ENCODE results near the gene MOV10L1. TPM values are rescaled to one million over a fixed set of nuclear protein-coding genes. Genes with fewer than 3 reads are reported as not detected.

The MOV10L1 gene
- total RNA-seq, 2 experiments from 2014 or later, result 0.22 to 1.1 TPM

DNA sequence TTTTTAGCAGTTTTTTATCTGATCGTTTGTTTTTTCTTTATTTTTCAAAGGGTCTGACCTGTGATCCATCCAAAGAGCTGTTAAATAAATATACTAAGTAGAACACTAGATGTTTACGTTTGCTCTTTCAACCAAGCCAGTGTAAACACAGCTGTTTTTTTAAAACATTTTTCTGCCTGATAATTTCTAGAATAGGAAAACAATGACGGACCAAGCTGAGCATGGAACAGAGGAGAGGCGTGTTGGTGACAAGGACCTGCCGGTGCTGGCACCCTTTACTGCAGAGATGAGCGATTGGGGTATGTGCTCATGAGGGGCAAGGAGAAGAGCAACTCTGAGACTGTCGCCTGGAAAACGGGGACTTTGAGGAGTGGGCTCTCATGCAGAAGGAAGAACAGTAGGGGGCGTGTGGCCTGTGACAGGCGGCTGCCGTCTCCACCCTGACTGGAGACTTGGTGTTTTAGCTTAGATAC lies 52.1 kb downstream of the MOV10L1 start:
- TF ChIP-seq EZH2phosphoT487 (IDR thresholded peaks at IDR 0.05; ENCODE audit: borderline replicate concordance, low read depth, low read length), result no peak
- TF ChIP-seq, protein P1, sequence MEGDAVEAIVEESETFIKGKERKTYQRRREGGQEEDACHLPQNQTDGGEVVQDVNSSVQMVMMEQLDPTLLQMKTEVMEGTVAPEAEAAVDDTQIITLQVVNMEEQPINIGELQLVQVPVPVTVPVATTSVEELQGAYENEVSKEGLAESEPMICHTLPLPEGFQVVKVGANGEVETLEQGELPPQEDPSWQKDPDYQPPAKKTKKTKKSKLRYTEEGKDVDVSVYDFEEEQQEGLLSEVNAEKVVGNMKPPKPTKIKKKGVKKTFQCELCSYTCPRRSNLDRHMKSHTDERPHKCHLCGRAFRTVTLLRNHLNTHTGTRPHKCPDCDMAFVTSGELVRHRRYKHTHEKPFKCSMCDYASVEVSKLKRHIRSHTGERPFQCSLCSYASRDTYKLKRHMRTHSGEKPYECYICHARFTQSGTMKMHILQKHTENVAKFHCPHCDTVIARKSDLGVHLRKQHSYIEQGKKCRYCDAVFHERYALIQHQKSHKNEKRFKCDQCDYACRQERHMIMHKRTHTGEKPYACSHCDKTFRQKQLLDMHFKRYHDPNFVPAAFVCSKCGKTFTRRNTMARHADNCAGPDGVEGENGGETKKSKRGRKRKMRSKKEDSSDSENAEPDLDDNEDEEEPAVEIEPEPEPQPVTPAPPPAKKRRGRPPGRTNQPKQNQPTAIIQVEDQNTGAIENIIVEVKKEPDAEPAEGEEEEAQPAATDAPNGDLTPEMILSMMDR (conservative IDR thresholded peaks at IDR 0.05; ENCODE audit: low read length), result peak; percentile 63
- peaks cover 14% of the 10 kb centered on the region for H3K4me1 ChIP-seq (ENCODE audit: insufficient read depth, low read length, poor library complexity, severe bottlenecking)
- H3K9me2 ChIP-seq (ENCODE audit: insufficient read depth, low read length), result no peaks in the 10 kb centered on the region
- no peak overlapping the region for H3K4me2 ChIP-seq (ENCODE audit: low read length)
- no peak overlapping the region for H3K4me3 ChIP-seq (ENCODE audit: low read depth, low read length, poor library complexity, severe bottlenecking)
- no peaks in the 10 kb centered on the region for H4K20me1 ChIP-seq (ENCODE audit: insufficient read depth, low read length)
- H3K27ac ChIP-seq (ENCODE audit: low read depth, low read length, poor library complexity, severe bottlenecking), result no peak overlapping the region
- no peak overlapping the region for H2AFZ ChIP-seq (ENCODE audit: low read length)
- POLR2A ChIA-PET, result interaction anchor here (0.6 to 1.3 kb wide), 2 partner anchors 11 to 207 kb away, joined by 4 to 6 read pairs; no protein-coding TSS in a partner anchor
- no peaks in the 10 kb centered on the region for H3K36me3 ChIP-seq (ENCODE audit: insufficient read depth, low read length)
- CTCF ChIA-PET (ENCODE audit: unreplicated experiment), result interaction anchor here (0.6 kb wide), 1 partner anchor 589 kb away, joined by 3 read pairs; no protein-coding TSS in a partner anchor
- no TSS peak for BruUV-seq (replicated peaks)
- intact Hi-C loops (cut with micrococcal nuclease; ENCODE audit: unreplicated experiment), result no loop called here
- DNase-seq (ENCODE audit: low spot score), result no peak
- H3K79me2 ChIP-seq (ENCODE audit: insufficient read depth, low read depth, low read length), result no peaks in the 10 kb centered on the region
- no peaks in the 10 kb centered on the region for H3K9me3 ChIP-seq (ENCODE audit: low read length)

- H3K4me2 ChIP-seq (ENCODE audit: low read length), result no peak overlapping the region
- DNase-seq (ENCODE audit: low spot score), result no peak
- ChIA-PET CTCF (ENCODE audit: unreplicated experiment) (no interaction called here), POLR2A (interaction anchor here (1.3 kb wide), 1 partner anchor 12 kb away, joined by 6 read pairs; no protein-coding TSS in a partner anchor)
- H3K4me1 ChIP-seq (ENCODE audit: insufficient read depth, low read length, poor library complexity, severe bottlenecking), result peaks cover 14% of the 10 kb centered on the region
- H3K36me3 ChIP-seq (ENCODE audit: insufficient read depth, low read length), result no peaks in the 10 kb centered on the region
- TF ChIP-seq, protein P1 (conservative IDR thresholded peaks at IDR 0.05; ENCODE audit: low read length), result no peak
- no peak for TF ChIP-seq EZH2phosphoT487 (IDR thresholded peaks at IDR 0.05; ENCODE audit: borderline replicate concordance, low read depth, low read length)
- no peaks in the 10 kb centered on the region for H4K20me1 ChIP-seq (ENCODE audit: insufficient read depth, low read length)
- no peaks in the 10 kb centered on the region for H3K9me3 ChIP-seq (ENCODE audit: low read length)
- H3K9me2 ChIP-seq (ENCODE audit: insufficient read depth, low read length), result no peaks in the 10 kb centered on the region
- H3K27ac ChIP-seq (ENCODE audit: low read depth, low read length, poor library complexity, severe bottlenecking), result no peak overlapping the region
- no TSS peak for BruUV-seq (replicated peaks)
- H3K79me2 ChIP-seq (ENCODE audit: insufficient read depth, low read depth, low read length), result no peaks in the 10 kb centered on the region
- intact Hi-C loops (cut with micrococcal nuclease; ENCODE audit: unreplicated experiment), result no loop called here
- no peak overlapping the region for H2AFZ ChIP-seq (ENCODE audit: low read length)
- H3K4me3 ChIP-seq (ENCODE audit: low read depth, low read length, poor library complexity, severe bottlenecking), result no peak overlapping the region
Observed at GRCh38 chr22:50143096-50143495, 53.3 kb downstream of the MOV10L1 start.

- ChIA-PET POLR2A (no interaction called here), CTCF (ENCODE audit: unreplicated experiment) (interaction anchor here (1.6 kb wide), 1 partner anchor 38 kb away, joined by 3 read pairs; no protein-coding TSS in a partner anchor)
- H3K36me3 ChIP-seq (ENCODE audit: insufficient read depth, low read length), result no peaks in the 10 kb centered on the region
- no peak overlapping the region for H2AFZ ChIP-seq (ENCODE audit: low read length)
- no peak for DNase-seq (ENCODE audit: low spot score)
- H3K27ac ChIP-seq (ENCODE audit: low read depth, low read length, poor library complexity, severe bottlenecking), result no peak overlapping the region
- H3K4me1 ChIP-seq (ENCODE audit: insufficient read depth, low read length, poor library complexity, severe bottlenecking), result peaks cover 12% of the 10 kb centered on the region
- no peaks in the 10 kb centered on the region for H4K20me1 ChIP-seq (ENCODE audit: insufficient read depth, low read length)
- no peaks in the 10 kb centered on the region for H3K9me3 ChIP-seq (ENCODE audit: low read length)
- no peaks in the 10 kb centered on the region for H3K9me2 ChIP-seq (ENCODE audit: insufficient read depth, low read length)
- no TSS peak for BruUV-seq (replicated peaks)
- no peak overlapping the region for H3K4me3 ChIP-seq (ENCODE audit: low read depth, low read length, poor library complexity, severe bottlenecking)
- no peak overlapping the region for H3K4me2 ChIP-seq (ENCODE audit: low read length)
- H3K79me2 ChIP-seq (ENCODE audit: insufficient read depth, low read depth, low read length), result no peaks in the 10 kb centered on the region
- intact Hi-C loops (cut with micrococcal nuclease; ENCODE audit: unreplicated experiment), result no loop called here
- TF ChIP-seq EZH2phosphoT487 (IDR thresholded peaks at IDR 0.05; ENCODE audit: borderline replicate concordance, low read depth, low read length), result no peak
- TF ChIP-seq, protein P1 (conservative IDR thresholded peaks at IDR 0.05; ENCODE audit: low read length), result peak; percentile 49
Observed at GRCh38 chr22:50144005-50144614, 54.3 kb downstream of the MOV10L1 start.
